ENCODE measurements around the gene DNAJC12. TPM values are rescaled to one million over a fixed set of nuclear protein-coding genes. Genes with fewer than 3 reads are reported as not detected.
A peak's percentile ranks its signal among the peaks of the same experiment; 100 is the strongest.
"Not testable (repeated sequence)": the region's sequence is repeated elsewhere in the genome, so short reads cannot be mapped to it uniquely, and the experiment has no call there.

The DNAJC12 gene
- total RNA-seq, 4 donors from 2014 or later = 0.77 to 8.8 (median 6.0) TPM

- H3K9me3 ChIP-seq = no peaks in the 10 kb centered on the region
- no peak overlapping the region for H3K27ac ChIP-seq
- no peaks in the 10 kb centered on the region for H3K36me3 ChIP-seq
- no peaks in the 10 kb centered on the region for H3K4me1 ChIP-seq
- no peaks in the 10 kb centered on the region for H3K27me3 ChIP-seq
- DNase-seq = no peak
- no peak overlapping the region for H3K4me3 ChIP-seq
- TF ChIP-seq CTCF (IDR thresholded peaks at IDR 0.05) (no peak), POLR2A (IDR thresholded peaks at IDR 0.05) (no peak)
- intact Hi-C loops (cut with DNase I; ENCODE audit: low total_unique reads) = no loop called here
These were observed 54.2 kb downstream of the DNAJC12 start for GRCh38 chr10:67783606-67784294.

GRCh38 chr10:67782530-67782929 is 55.5 kb downstream of the DNAJC12 start:
- no peak for TF ChIP-seq CTCF (IDR thresholded peaks at IDR 0.05)
- no peak for TF ChIP-seq POLR2A (IDR thresholded peaks at IDR 0.05)
- Histone ChIP-seq H3K9me3 (no peaks in the 10 kb centered on the region), H3K4me3 (no peak overlapping the region), H3K27ac (no peak overlapping the region), H3K36me3 (no peaks in the 10 kb centered on the region), H3K4me1 (no peaks in the 10 kb centered on the region), H3K27me3 (no peaks in the 10 kb centered on the region)
- no peak for DNase-seq
- intact Hi-C loops (cut with DNase I; ENCODE audit: low total_unique reads) = no loop called here

GRCh38 chr10:67780759-67781538 is 57.0 kb downstream of the DNAJC12 start:
- Histone ChIP-seq H3K9me3 (no peaks in the 10 kb centered on the region), H3K27me3 (no peaks in the 10 kb centered on the region)
- intact Hi-C loops (cut with DNase I; ENCODE audit: low total_unique reads) = no loop called here

GRCh38 chr10:67780204-67780621 is 57.8 kb downstream of the DNAJC12 start:
- H3K36me3 ChIP-seq; DNase-seq; H3K27me3 ChIP-seq; H3K4me1 ChIP-seq; H3K9me3 ChIP-seq; H3K4me3 ChIP-seq; intact Hi-C loops (cut with DNase I; ENCODE audit: low total_unique reads); H3K27ac ChIP-seq: not testable (repeated sequence)

More at GRCh38 chr10:67780759-67781538, 57.0 kb downstream of the DNAJC12 start:
- DNase-seq = no peak
- Histone ChIP-seq H3K27ac (no peak overlapping the region), H3K36me3 (no peaks in the 10 kb centered on the region), H3K4me3 (no peak overlapping the region), H3K4me1 (no peaks in the 10 kb centered on the region)
- no peak for TF ChIP-seq POLR2A (IDR thresholded peaks at IDR 0.05)
- no peak for TF ChIP-seq CTCF (IDR thresholded peaks at IDR 0.05)

GRCh38 chr10:67779465-67780203 is 58.4 kb downstream of the DNAJC12 start:
- DNase-seq = peak; percentile 34 to 73
- H3K4me1 ChIP-seq = no peaks in the 10 kb centered on the region
- intact Hi-C loops (cut with DNase I; ENCODE audit: low total_unique reads) = no loop called here
- no peak overlapping the region for H3K27ac ChIP-seq
- no peak overlapping the region for H3K4me3 ChIP-seq
- no peaks in the 10 kb centered on the region for H3K27me3 ChIP-seq
- no peaks in the 10 kb centered on the region for H3K9me3 ChIP-seq
- H3K36me3 ChIP-seq = no peaks in the 10 kb centered on the region
- TF ChIP-seq CTCF (IDR thresholded peaks at IDR 0.05) (peak; percentile 76 to 92 (median 84)), POLR2A (IDR thresholded peaks at IDR 0.05) (no peak)

Measured in uterus (tissue), 4 donors.